Measurements from ENCODE around the gene GNG4.

Gene GNG4

DNA sequence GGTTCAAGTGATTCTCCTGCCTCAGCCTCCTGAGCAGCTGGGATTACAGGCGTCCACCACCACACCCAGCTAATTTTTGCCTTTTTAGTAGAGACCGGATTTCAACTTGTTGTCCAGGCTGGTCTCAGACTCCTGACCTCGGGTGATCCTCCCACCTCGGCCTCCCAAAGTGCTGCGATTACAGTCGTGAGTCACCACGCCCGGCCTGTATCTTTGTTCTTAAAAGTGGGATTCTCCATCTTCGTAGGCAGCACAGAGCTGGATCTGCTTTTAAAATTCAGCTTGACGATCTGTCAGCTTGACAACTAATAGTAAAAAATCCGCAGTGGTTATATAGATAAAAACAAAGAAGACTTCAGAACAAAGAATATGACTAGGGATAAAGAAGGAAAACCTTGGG lies 2.8 kb upstream of the GNG4 start:
- H3K36me3 ChIP-seq (replicated peaks; ENCODE audit: insufficient read depth, low read length), result no peaks in the 10 kb centered on the region
- H3K4me1 ChIP-seq (ENCODE audit: low read length), result no peaks in the 10 kb centered on the region
- H3F3A ChIP-seq (ENCODE audit: insufficient read depth, low read length), result no peaks in the 10 kb centered on the region
- no peak overlapping the region for H3K4me3 ChIP-seq (ENCODE audit: low read length)
- 0 out of 2 replicates have a peak, but pooled peaks cover 26% of the 10 kb centered on the region for H3K27me3 ChIP-seq (replicated peaks; ENCODE audit: insufficient read depth, low read length)
- H3K9me2 ChIP-seq (replicated peaks; ENCODE audit: insufficient read depth, low read length), result no peaks in the 10 kb centered on the region
- H4K20me1 ChIP-seq (ENCODE audit: insufficient read depth, low read length), result no peaks in the 10 kb centered on the region
- H3K27ac ChIP-seq (ENCODE audit: low read length), result no peak overlapping the region
- H3K9ac ChIP-seq (ENCODE audit: low read length), result no peak overlapping the region
- H3K79me2 ChIP-seq (ENCODE audit: low read length), result no peaks in the 10 kb centered on the region
- TF ChIP-seq EZH2phosphoT487 (IDR thresholded peaks at IDR 0.05; ENCODE audit: low read length), result no peak
- no peak overlapping the region for H2AFZ ChIP-seq (ENCODE audit: low read length)
- no peak for DNase-seq
- no peaks in the 10 kb centered on the region for H3K9me3 ChIP-seq (replicated peaks; ENCODE audit: insufficient read depth, low read length)
- no peak overlapping the region for H3K4me2 ChIP-seq (ENCODE audit: low read depth, low read length)

DNA sequence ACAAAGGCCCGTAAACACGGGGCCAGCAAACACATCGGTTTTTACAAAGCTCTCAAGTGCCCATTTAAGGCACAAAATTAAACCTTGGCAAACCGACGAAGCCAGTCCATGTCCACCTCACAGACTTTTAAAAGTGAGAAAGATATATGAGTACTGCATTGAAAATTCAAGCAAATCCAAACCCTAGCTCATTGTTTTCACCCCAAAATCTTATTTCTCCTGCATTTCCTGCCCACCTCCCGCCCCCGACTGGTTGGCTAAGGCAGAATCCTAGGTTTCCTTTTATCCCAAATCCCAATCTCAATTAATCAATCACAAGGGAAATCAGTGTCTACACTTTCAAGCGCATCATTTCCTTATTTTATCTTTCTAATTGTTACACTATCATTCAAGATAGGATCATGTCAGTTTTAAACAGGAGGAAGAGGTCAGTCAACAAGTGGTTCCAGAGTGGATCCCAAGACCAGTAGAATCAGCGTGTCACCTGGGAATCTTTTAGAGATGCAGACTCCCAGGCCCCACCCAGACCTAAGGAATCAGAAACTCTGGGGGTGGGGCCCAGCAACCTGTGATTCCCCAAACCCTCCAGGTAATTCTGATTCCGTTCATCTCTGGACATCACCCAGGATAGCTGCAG lies 1.7 kb upstream of the GNG4 start:
- Histone ChIP-seq H3F3A (ENCODE audit: insufficient read depth, low read length) (no peaks in the 10 kb centered on the region), H4K20me1 (ENCODE audit: insufficient read depth, low read length) (no peaks in the 10 kb centered on the region), H3K79me2 (ENCODE audit: low read length) (no peaks in the 10 kb centered on the region), H3K9me2 (replicated peaks; ENCODE audit: insufficient read depth, low read length) (no peaks in the 10 kb centered on the region), H2AFZ (ENCODE audit: low read length) (no peak overlapping the region), H3K27me3 (replicated peaks; ENCODE audit: insufficient read depth, low read length) (peaks cover 35% of the 10 kb centered on the region), H3K27ac (ENCODE audit: low read length) (no peak overlapping the region), H3K9me3 (replicated peaks; ENCODE audit: insufficient read depth, low read length) (no peaks in the 10 kb centered on the region), H3K4me1 (ENCODE audit: low read length) (no peaks in the 10 kb centered on the region), H3K9ac (ENCODE audit: low read length) (no peak overlapping the region), H3K4me2 (ENCODE audit: low read depth, low read length) (no peak overlapping the region), H3K4me3 (ENCODE audit: low read length) (no peak overlapping the region), H3K36me3 (replicated peaks; ENCODE audit: insufficient read depth, low read length) (no peaks in the 10 kb centered on the region)
- no peak for DNase-seq
- TF ChIP-seq EZH2 (optimal IDR thresholded peaks at IDR 0.05; ENCODE audit: low read depth, low read length), result no peak
- no peak for TF ChIP-seq EZH2phosphoT487 (IDR thresholded peaks at IDR 0.05; ENCODE audit: low read length)
- TF ChIP-seq, protein P1, sequence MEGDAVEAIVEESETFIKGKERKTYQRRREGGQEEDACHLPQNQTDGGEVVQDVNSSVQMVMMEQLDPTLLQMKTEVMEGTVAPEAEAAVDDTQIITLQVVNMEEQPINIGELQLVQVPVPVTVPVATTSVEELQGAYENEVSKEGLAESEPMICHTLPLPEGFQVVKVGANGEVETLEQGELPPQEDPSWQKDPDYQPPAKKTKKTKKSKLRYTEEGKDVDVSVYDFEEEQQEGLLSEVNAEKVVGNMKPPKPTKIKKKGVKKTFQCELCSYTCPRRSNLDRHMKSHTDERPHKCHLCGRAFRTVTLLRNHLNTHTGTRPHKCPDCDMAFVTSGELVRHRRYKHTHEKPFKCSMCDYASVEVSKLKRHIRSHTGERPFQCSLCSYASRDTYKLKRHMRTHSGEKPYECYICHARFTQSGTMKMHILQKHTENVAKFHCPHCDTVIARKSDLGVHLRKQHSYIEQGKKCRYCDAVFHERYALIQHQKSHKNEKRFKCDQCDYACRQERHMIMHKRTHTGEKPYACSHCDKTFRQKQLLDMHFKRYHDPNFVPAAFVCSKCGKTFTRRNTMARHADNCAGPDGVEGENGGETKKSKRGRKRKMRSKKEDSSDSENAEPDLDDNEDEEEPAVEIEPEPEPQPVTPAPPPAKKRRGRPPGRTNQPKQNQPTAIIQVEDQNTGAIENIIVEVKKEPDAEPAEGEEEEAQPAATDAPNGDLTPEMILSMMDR (IDR thresholded peaks at IDR 0.05; ENCODE audit: low read length), result no peak

- Histone ChIP-seq H3K9me3 (replicated peaks; ENCODE audit: insufficient read depth, low read length) (no peaks in the 10 kb centered on the region), H3K4me1 (ENCODE audit: low read length) (no peaks in the 10 kb centered on the region), H3K9ac (ENCODE audit: low read length) (no peak overlapping the region), H3K27me3 (replicated peaks; ENCODE audit: insufficient read depth, low read length) (peaks cover 36% of the 10 kb centered on the region), H3K4me3 (ENCODE audit: low read length) (no peak overlapping the region), H3K4me2 (ENCODE audit: low read depth, low read length) (no peak overlapping the region), H4K20me1 (ENCODE audit: insufficient read depth, low read length) (no peaks in the 10 kb centered on the region), H3F3A (ENCODE audit: insufficient read depth, low read length) (no peaks in the 10 kb centered on the region), H3K27ac (ENCODE audit: low read length) (no peak overlapping the region), H3K79me2 (ENCODE audit: low read length) (no peaks in the 10 kb centered on the region), H3K9me2 (replicated peaks; ENCODE audit: insufficient read depth, low read length) (no peaks in the 10 kb centered on the region), H2AFZ (ENCODE audit: low read length) (no peak overlapping the region), H3K36me3 (replicated peaks; ENCODE audit: insufficient read depth, low read length) (no peaks in the 10 kb centered on the region)
- TF ChIP-seq EZH2phosphoT487 (IDR thresholded peaks at IDR 0.05; ENCODE audit: low read length) (no peak), EZH2 (optimal IDR thresholded peaks at IDR 0.05; ENCODE audit: low read depth, low read length) (no peak)
- TF ChIP-seq, protein P1 (IDR thresholded peaks at IDR 0.05; ENCODE audit: low read length), result no peak
- DNase-seq, result no peak
Observed at GRCh38 chr1:235650341-235651169, 971 bp upstream of the GNG4 start.
